Ecto neural progenitor cell (in vitro differentiated cells): ENCODE data around the gene TXLNB.
"Not testable (repeated sequence)": the region's sequence is repeated elsewhere in the genome, so short reads cannot be mapped to it uniquely, and the experiment has no call there.

Source experiments
- DNase-seq: peaks from one replicate; pipeline ENCODE4 v3.0.0-alpha.2; 2018; ENCODE audit warnings: low spot score

TXLNB gene

DNA sequence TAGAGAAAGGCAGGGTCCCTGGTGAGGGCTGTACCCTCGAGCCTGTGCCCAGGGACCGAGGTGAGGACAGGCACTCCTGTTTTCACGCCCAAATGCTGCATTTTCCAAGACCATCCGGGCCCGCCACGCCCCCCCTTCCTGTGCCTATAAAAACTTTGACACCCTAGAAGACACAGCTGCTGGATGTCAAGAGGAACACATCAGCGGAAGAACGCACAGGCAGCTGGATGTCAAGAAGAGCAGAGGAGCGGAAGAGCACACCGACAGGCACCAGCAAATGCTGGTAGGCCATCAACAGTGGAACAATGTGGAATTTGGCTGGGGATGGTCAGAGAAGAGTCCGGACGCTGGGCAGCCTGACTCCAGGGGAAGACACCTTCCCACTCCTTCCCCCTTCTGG, 56.1 kb downstream of the TXLNB start:
- no peak for DNase-seq

DNA sequence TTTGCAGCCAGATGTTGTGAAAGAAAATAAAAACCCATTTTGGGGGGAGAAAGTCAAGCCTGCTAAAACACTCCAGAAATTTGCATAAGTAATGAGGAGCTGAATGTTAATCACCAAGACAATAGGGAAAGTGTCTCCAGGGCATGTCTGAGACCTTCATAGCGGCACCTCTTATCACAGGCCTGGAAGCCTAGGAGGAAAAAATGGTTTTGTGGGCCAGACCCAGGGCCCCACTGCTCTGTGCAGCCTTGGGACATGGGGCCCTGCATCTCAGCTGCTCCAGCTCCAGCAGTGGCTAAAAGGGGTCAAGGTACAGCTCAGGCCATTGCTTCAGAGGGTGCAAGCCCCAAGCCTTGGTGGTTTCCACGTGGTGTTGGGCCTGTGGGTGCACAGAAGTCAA, 57.6 kb downstream of the TXLNB start:
- not testable (repeated sequence) for DNase-seq

DNA sequence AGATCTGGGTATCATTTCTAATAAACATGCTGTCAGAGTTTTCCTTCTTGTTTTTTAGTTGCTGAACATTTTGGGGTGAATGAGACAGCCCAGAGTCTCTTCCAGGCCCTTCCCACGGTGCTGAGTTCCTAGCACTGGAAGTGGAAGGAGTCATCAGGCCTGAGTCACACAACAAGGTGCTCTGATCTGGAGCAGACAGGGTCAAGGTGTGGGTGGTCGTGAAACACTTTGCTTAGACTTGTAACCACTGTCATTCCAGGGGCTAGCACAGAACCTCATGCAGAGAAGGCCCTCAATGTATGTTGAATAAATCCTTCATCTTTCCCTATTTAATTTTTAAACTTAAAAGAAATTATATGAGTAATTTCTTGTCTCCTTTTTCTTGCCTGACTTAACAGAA, 60.6 kb downstream of the TXLNB start:
- DNase-seq, result no peak

DNA sequence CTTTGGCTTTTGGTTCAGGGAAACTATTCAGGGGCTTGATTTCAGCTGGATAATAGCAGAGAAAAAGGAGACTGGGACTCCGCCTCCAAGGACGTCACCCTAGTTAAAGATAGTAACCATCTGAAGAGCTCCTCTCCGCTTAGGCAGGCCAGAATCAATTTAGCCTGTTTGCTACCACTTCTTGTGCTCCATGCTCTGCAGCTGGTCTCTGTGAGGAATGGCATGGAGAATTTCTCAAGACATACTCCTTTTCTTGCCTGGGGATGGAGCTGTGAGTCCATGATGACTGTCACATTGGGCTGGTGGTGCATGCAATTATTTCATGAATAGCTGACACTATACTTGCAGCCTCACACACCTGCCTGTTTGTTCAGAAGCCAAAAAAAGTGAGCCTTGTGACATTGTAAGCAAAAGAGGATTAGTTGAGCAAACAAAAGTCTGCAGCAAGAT, 61.4 kb downstream of the TXLNB start:
- no peak for DNase-seq

DNA sequence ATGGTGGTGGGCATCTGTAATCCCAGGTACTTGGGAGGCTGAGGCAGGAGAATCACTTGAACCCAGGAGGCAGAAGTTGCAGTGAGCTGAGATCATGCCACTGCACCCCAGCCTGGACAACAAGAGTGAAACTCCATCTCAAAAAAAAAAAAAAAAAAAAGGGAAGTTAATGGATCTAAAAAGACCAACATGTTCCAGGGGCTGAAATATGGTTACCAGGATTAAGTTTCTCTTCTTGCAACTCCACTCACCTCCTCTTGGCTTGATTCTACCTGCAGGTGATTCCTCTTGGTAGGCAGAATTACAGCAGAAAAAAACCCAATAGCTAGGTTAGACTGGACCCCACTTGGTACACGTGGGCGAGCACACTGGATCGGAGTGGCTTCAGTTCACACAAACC, 63.4 kb downstream of the TXLNB start:
- DNase-seq, result not testable (repeated sequence)

DNA sequence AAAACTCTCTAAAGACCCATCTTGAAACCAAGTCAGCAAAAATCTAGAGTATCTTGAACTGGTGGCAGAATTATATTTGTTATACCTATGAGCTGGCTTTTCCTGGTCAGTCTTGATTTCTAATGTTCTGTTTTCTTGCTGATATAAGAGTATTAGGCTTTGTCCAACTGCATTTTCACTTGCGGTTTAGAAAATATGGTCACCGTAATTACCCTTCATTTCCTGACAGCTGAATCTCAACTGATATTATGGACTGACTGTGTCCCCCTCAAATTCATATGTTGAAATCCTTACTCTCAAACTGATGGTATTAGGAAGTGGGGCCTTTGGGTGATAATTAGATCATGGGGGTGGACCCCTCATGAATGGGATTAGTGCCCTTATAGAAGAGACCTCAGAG, 72.1 kb downstream of the TXLNB start:
- DNase-seq, result no peak

DNA sequence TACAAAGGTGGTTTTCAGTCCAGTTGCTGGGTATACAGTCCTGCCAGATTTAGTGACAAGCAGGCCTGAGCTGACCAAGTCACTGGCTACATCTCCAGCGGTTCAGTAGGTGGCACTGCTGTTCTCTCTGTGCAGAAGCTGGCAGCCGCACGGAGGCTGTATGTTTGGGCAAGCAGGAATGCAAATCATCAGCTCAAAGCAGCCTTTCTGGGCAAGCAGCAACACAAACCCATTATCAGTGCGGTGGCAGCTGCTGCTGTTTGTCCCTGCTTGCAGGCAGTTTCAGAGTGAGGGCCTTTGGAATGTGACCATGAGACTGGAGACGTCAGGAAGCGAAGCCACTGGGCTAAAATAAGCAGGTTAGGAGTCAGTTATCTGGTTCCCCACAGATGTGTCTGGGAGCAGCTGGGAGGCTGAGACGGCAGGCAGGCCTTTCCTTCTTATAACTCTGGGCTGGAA, 72.5 kb downstream of the TXLNB start:
- DNase-seq, result peak; percentile 84

DNA sequence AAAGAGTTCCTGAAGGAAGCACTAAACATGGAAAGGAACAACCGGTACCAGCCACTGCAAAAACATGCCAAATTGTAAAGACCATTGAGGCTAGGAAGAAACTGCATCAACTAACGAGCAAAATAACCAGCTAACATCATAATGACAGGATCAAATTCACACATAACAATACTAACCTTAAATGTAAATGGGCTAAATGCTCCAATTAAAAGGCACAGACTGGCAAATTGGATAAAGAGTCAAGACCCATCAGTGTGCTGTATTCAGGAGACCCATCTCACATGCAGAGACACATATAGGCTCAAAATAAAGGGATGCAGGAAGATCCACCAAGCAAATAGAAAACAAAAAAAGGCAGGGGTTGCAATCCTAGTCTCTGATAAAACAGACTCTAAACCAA, 79.3 kb downstream of the TXLNB start:
- not testable (repeated sequence) for DNase-seq

DNA sequence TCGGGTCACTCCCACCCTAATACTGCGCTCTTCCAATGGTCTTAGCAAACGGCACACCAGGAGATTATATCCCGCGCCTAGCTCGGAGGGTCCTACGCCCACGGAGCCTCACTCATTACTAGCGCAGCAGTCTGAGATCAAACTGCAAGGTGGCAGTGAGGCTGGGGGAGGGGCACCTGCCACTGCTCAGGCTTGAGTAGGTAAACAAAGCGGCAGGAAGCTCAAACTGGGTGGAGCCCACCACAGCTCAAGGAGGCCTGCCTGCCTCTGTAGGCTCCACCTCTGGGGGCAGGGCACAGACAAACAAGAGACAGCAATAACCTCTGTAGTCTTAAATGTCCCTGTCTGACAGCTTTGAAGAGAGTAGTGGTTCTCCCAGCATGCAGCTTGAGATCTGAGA, 81.0 kb downstream of the TXLNB start:
- DNase-seq, result not testable (repeated sequence)

DNA sequence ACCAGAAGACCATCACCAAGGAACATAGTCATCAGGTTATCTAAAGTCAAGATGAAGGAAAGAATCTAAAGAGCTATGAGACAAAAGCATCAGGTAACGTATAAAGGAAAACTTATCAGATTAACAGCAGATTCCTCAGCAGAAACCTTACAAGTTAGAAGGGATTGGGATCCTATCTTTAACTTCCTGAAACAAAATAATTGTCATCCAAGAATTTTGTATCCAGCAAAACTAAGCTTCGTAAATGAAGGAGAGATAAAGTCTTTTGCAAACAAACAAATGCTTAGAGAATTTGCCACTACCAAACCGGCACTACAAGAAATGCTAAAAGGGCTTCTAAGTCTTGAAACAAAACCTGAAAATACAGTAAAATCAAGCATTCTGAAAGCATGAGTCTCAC, 86.0 kb downstream of the TXLNB start:
- DNase-seq, result no peak

DNA sequence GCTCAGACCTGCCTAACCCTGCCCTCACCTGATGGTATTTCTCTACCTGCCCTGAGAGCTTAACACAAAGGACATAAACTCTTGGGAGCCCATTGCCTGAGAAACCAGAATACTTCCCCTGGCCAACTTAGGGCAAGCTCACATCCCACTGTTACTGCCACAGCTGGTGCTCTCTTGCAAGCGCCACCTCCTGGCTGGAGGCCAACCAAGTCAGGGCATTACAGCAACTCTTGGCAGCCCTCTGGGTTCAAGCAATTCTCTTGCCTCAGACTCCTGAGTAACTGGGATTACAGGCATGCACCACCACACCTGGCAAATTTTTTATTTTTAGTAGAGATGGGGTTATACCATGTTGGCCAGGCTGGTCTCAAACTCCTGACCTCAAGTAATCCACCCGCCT, 86.8 kb downstream of the TXLNB start:
- DNase-seq, result no peak

DNA sequence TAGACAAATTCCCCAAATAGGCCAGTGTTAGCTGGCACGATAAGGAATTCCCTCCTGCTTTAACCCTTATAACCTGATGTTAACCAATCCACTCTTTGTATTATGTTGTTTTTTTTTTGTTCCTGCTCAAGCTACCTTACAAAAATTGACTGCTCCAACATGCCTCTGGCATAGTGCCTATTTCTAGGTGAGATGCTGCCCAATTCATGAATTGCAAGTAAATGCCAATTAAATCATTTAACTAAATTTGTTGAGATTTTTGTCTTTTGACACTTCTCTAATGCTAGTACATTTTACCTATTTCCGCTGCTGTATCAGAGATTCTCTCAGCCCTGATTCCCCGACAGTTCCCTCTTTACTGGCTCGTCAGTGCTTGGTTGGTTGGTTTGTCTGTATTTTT, 90.4 kb downstream of the TXLNB start:
- no peak for DNase-seq

DNA sequence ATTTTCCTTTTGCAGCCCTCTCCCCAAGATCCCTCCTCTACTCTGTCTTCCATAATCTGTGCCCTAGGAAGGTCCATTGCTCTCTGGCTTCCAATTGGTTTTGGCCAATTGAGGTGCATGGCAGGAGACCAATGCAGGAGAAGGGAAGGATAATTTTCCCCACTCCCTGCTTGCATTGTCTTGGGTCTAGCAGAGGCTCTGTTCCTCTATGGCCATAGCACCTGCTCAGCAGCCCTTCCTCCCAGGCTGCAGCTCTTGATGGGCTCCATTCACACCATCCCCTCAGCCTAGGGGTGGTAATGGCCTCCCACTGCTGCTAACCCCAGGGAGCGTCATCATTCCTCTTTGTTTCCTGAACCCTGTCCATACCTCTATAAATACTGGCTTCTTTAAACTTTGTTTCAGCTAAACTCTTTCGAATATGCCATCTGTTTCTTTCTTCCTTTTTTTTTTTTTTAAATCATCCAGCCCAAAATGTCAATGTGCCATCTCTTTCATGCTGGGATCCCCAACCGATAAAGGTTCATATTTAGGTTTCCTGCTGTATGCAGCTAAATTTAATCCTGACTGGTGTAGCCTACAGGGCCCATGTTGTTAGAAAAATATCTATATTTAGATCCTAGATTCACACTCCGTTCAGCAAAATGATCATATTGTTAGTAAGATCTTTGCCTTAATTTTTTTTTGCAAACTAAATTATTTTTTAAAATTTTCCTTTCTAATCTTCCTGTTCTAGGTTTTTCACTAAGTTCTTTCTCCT, 93.1 kb downstream of the TXLNB start:
- no peak for DNase-seq

DNA sequence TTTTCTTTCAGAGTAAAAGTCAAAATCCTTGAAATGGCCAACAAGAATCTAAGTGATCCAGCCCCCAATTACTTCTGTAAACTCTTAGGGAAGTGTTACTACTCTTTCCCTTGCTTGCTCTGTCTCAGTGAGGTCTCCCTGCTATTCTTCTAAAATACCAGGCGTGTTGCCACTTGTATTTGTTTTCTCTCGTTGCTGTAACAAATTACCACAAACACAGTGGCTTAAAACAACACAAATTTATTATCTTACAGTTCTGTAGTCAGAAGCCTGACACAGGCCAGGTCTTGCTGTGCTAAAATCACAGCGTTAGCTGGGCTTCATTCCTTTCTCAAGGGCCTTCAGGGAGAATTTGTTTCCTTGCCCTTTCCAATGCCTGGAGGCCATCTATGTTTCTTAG, 97.1 kb downstream of the TXLNB start:
- DNase-seq, result no peak
